Skin of body (tissue), 3 donors: Measurements from ENCODE around the gene USF3. TPM values are rescaled to one million over a fixed set of nuclear protein-coding genes. Genes with fewer than 3 reads are reported as not detected.
A peak's percentile ranks its signal among the peaks of the same experiment; 100 is the strongest.

Source experiments
- DNase-seq: peaks from one replicate; lab custom pipeline; 2025; lab: John Stamatoyannopoulos, UW
- small RNA-seq: library from RNA; depleted of rRNA; stranded (forward); fragments of <200 nt; gene quantifications from one replicate; pipeline ENCODE3, GENCODE V24; 2014; ENCODE audit warnings: low replicate concordance
- total RNA-seq: library from RNA; depleted of rRNA; stranded (reverse); fragments of >200 nt; gene quantifications from one replicate; pipeline ENCODE4 v1.2.3, GENCODE V29; 2014

USF3 gene
- total RNA-seq, 1 donor from 2014 or later = 8.9 TPM

DNA sequence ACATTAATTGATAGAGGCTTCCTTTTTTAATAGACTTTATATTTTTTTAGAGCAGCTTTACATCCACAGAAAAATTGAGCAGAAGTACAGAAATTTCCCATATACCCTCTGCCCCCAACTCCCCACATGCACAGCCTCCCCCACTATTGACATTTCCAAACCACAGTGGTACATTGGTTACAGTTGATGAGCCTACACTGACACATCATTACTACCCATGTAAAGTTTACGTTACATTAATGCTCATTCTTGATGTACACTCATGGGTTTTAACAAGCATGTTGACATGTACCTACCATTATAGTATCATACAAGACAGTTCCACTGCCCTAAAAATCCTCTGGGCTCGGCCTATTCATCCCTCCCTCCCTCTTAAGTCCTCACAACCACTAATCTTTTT lies 78.7 kb downstream of the USF3 start:
- DNase-seq = no peak

DNA sequence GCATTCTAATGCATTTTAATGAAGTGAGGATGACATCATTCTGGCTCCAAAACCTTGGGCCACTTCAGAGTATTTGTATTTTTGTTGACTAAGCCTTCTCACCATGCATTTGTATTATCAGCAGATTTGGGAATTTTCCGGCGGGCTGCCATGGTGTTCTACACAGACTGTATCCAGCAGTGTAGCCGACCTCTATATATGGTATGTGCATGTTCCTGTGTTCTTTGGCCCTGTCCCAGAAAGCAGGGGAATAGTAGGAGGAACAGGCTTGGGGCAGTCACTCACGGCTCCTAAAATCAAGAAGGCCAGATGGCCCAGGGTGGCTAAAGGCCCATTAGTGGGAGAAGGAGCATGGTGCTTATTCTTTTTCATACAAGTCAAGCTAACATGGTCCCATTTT lies 80.5 kb downstream of the USF3 start:
- DNase-seq = no peak

DNA sequence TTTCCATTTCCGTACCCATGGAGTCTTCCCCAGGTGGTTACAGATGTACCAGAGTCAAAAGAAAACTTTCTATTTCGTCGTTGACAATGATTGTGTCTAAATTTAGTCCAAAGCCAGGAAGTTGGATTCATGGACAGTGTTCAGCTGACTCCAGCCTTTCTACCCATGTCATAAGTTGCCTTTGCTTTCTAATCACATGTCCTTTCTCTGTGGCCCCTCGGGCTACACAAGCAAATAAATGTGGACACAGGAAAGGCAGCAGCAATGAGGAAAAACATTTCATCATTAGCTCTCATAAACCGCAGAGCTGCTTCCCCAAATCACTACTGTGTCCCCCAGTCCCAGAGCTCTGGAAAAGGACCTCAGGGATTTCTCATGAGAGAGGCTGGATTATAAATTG lies 82.0 kb downstream of the USF3 start:
- DNase-seq = peak; percentile 32

DNA sequence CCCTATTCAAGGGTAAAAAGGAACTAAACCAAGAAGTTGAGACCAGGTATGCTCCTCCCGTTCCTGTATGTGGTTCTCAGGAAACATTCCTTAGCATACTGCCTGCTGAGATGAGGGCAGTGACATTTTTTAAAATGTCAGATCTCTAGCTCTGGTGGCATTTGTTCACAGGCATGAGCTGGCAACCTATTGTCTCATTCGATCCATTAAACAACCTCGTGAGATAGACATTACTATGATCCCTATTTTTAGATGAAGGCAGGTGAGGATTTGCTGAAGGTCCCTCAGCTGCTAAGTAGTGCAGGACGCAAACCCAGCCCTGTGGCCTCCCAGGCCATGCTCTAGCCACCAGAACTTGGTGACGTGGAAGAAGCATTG lies 89.2 kb downstream of the USF3 start:
- no peak for DNase-seq

DNA sequence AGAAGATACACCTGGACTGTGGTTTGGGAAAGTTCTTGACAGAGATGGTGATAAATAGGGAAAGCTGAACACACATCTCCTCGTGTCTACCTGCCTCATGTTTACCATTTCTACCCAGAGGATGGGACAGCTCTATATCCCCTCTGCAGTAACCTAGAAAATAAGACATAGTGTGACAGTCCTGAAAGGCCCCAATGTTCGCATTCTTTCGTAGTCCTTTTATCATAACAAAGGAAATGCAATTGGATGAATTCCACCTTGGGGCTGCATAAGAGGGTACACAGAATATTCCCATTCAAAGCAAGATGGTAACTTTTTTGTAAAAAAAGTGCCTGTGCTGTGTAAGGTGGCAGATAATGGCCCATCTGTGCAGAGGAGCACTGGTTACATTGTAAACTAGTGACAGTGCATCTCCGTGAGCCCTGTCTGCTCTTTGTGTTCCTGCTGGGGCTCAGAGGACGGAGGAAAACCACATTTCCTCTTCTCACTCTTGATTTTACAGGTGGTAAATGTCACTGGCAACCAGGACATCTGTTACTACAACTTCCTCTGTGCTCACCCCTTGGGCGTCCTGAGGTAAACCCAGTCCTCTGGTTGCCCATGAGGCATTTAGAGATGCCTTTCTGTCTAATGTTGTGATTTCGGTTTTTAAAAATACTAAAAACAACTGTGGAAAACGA lies 89.8 kb downstream of the USF3 start:
- DNase-seq = no peak

DNA sequence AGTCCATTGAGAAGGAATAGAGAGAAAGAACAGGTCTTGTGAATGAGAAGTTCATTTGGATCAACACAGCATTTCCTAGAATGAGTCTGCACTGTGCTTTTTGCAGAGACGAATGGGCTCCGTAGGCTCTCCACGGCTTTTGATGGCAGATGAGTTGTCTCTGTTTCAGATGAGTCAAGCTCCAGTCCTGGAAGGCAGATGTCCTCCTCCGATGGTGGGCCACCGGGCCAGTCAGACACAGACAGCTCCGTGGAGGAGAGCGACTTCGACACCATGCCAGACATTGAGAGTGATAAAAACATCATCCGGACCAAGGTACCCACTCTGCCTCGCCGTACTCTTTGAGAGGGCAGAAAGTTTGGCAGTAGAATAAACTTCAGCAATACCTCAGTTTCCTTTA lies 93.6 kb downstream of the USF3 start:
- no peak for DNase-seq

DNA sequence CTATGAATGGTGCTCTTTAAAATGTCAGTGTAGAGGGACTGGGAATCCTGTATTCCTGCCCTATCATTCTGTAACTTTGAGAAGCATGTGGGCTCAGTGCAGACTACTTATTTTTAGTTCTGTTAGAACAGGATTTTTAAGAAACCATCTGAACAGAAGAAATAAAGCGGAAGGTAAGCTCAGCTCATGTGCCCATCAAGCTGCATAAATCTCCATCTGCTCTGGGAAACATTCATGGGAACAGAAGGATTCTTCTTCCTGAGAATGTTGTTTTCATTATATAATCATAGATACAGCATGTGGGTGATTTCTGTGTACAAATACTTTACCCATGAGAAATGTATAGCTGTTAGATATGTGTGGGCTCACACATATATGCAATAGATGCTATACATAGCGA lies 94.2 kb downstream of the USF3 start:
- no peak for DNase-seq

DNA sequence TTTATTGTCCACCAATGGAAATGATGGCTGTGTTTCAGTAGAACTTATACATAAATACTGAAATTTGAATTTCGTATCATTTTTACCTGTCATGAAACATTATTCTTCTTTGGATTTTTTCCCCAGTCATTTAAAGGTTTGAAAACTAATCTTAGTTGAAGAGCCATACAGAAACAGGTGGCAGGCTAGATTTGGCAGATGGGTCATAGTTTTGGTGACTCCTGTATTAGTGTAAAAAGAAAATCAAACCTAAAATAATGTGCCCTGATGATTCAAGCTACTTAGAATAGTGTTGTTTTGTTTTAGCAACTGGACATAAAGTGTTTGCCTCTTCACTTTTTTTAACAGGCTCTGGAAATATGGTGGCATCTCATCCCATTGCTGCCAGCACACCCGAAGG lies 95.2 kb downstream of the USF3 start:
- DNase-seq = no peak

DNA sequence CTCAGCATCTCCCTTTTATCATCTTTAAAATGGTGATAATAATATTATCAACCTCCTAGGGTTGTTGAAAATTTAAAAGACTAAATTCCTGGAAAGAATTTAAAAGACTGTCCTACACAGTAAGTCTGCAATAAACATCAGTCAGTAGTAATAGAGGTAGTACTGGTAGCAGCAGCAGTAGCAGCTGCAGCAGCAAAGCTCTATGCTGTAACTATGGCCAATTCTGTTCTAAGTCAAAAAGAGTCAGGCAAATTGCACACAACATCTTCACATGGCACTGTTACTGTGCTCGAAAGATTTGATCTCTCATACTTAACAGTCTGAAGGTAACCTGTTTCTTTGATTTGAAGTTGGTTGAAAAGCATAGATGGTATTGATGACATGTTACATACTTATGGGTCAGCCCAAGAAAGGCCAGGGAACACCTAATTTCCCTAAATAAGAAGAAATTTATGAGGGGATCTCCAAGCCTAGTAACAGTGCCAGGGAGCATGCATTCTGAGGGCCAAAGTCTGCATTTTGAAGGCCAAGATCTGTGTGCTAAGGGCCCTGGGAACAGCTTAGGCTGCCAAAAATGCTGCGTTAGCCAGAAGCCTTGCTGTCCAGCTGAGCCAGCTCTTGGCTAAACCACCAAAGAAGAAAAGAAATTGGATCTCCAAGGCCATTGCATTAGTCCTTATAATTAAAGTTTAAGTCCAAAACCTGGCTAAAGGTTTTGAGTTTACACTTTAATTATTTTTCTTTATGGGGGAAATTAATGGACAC lies 95.8 kb downstream of the USF3 start:
- DNase-seq = no peak

Small RNA genes lying within 50 kb of the gene (small RNA-seq; reads per million reads assigned to genes)
- not detected for gene RN7SL767P

Other genes with a start within 250 kb of the USF3 start
- 25.1 TPM for gene SPICE1, start 181.5 kb downstream of the USF3 start, total RNA-seq
- gene SIDT1, start 164.1 kb downstream of the USF3 start, total RNA-seq = 4.4 TPM
- gene NAA50, start 49.6 kb upstream of the USF3 start, total RNA-seq = 70.6 TPM
- gene ATP6V1A, start 50.4 kb upstream of the USF3 start, total RNA-seq = 60.8 TPM
- gene GRAMD1C, start 142.1 kb upstream of the USF3 start, total RNA-seq = 9.2 TPM